NCI-H187 (cell line): ENCODE measurements around the gene ZNF653.
"Not testable (repeated sequence)": the region's sequence is repeated elsewhere in the genome, so short reads cannot be mapped to it uniquely, and the experiment has no call there.

Experiments used
- DNase-seq, 2 experiments: peaks; one replicate each; lab custom pipeline; 2025; lab: John Stamatoyannopoulos, UW

The ZNF653 gene

GRCh38 chr19:11456659-11457058 lies 49.0 kb downstream of the ZNF653 start:
- DNase-seq: no peak

DNA sequence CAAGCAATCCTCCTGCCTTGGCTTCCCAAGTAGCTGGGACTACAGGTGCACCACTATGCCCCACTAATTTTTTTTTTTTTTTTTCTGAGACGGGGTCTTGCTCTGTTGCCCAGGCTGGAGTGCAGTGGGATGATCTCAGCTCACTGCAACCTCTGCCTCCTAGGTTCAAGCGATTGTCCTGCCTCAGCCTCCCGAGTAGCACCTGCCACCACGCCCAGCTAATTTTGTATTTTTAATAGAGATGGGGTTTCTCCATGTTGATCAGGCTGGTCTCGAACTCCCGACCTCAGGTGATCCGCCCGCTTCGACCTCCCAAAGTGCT lies 50.4 kb downstream of the ZNF653 start:
- DNase-seq: not testable (repeated sequence)

- no peak for DNase-seq
Measured at GRCh38 chr19:11453468-11454341, 51.9 kb downstream of the ZNF653 start.

DNA sequence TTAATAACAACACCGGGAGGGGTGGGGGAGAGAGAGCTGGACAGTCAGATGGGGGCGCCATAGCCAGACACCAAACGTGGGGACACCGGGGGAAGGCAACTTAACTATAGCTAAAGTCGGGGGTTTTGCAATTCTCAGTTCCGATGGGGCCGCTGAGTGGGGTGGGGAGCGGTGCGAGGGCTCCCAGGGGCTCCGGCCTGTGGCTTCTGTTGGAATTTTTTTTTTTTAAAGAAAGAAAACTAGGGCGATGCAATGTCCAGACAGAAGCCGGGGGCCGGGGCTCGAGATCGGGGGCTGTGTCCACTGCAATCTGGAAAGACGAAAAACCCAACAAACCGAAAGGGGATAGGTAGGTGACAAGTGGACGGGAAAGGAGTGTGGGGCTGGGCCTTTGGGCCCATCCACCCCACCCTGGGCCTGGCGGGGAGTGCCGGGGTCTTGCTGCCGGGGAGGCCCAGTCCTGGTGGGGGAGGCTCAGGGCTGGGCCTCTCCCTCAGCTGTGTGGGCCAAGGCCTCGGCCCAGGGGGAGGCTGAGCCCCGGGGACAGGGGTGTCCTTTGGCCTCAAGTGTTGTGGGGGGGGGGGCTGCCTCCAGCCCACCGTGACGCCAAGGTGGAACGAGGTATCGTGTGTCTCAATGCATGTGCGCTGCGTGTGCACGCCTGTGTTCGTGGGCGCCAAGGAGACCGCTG lies 52.9 kb downstream of the ZNF653 start:
- DNase-seq: no peak

GRCh38 chr19:11451871-11452619 lies 53.6 kb downstream of the ZNF653 start:
- no peak for DNase-seq

DNA sequence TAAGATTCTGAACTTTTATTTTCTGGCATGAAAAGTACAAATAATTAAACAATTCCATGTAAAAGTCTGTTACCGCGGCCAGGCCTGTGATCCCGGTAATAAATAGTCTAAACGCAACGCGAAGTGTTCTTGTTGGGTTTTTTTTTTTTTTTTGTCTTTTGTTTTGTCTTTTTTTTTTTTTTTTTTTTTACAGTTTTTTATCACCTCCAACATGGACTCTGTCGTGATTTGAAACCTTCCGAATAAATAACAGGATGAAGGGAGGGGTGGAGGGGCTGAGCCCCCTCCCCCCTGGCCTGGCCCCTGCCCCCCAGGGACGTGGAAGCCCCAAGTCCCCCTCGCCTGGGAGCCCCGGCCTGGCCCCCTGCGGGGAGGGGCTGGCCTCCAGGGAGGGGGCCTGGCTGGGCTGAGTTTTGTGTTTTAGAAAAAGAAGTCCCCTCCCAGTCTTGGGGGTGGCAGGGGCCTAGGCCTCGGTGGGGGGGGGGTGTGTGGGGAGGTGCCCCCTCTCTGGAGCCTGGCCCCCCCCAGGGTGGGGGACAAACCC lies 54.2 kb downstream of the ZNF653 start:
- no peak for DNase-seq

DNA sequence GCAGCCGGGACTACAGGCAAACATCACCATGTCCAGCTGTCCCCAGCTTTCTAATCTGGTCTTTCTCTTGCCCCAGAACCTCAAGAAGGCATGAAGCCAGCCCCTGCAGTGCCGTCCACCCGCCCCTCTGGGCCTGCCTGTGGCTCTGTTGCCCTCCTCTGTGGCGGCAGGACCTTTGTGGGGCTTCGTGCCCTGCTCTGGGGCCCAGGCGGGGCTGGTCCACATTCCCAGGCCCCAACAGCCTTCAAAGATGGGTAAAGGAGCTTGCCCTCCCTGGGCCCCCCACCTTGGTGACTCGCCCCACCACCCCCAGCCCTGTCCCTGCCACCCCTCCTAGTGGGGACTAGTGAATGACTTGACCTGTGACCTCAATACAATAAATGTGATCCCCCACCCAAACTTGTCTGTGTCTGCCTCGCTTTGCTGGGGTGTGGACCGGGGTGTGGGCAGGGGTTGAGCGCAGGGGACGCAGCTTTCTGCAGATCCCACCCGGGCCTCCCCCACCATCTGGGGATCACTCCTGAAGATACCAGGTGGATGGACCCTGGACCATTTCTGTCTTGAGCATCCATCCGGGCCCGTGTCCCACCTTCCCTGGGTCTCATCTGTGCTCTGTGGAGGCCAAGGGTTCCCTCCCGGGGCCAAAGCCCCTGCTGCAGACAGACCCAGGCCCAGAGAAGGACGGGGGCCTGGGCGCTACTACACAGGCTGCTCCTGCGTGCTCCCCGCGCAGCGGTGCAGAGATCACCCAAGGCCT lies 54.9 kb downstream of the ZNF653 start:
- no peak for DNase-seq

GRCh38 chr19:11448923-11449554 lies 56.6 kb downstream of the ZNF653 start:
- DNase-seq: no peak

- DNase-seq: no peak
Measured at GRCh38 chr19:11448410-11448809, 57.2 kb downstream of the ZNF653 start.

DNA sequence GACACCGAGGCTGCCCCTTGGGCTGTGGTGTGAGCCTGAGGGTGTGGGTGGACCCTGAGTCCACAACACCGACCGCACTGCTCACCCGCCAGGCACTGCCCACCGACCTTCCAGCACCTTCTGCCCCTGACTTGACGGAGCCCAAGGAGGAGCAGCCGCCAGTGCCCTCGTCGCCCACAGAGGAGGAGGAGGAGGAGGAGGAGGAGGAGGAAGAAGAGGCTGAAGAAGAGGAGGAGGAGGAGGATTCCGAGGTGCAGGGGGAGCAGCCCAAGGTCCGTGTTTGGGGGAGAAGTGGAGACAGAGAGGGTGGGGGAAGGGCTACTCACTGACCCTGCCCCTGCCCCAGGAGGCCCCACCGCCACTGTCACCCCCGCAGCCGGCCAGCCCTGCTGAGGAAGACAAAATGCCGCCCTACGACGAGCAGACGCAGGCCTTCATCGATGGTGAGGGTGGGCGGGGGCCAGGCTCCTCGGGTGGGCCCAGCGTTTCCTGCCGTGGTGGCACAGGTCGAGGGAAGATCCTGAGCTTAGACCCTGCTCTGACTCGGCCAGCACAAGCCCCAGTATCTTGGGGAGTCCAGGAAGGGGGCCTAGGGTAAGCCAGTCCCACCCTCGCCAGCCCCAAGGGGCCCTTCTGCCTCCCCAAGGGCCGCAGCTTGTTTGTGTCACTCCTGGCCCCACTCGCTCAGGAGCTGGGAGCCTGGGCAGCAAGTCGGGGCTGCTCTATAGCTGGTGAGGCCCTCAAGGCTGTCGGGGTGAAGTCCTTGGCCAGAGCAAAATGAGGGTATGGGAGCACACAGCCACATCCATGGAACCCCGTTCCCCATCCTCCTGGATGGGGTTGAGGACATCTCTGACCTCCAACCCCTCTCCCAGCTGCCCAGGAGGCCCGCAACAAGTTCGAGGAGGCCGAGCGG lies 58.0 kb downstream of the ZNF653 start:
- no peak for DNase-seq

DNA sequence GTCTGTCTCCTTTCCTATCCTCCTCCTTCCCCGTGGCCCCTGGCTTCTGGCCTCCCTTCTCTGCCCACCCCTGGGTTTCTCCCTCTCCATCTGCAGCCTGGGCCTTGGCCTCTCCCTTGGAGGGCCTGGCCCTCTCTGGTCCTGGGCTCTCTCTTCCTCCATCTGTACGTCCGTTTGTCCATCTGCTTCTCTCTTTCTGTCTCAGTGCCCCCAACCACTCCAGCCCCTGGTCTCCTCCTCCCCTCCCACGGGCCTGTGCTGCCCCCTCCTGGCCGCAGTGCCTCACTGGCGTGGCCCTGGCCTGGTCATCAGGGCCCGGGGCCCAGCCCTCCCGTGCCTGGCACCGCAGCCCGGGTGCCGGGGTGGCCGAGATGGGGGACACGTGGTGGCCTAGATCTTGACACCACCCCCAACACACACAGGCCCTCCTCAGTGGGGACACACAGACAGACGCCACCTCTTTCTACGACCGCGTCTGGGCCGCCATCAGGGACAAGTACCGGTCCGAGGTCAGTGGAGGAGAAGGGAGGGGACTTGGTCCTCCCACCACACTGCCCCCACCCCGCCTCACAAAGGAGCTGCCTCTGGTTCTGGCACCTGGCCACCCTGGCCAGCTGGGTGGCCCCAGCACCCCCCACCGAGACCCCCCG lies 58.9 kb downstream of the ZNF653 start:
- no peak for DNase-seq

GRCh38 chr19:11446271-11446651 lies 59.4 kb downstream of the ZNF653 start:
- DNase-seq: no peak

DNA sequence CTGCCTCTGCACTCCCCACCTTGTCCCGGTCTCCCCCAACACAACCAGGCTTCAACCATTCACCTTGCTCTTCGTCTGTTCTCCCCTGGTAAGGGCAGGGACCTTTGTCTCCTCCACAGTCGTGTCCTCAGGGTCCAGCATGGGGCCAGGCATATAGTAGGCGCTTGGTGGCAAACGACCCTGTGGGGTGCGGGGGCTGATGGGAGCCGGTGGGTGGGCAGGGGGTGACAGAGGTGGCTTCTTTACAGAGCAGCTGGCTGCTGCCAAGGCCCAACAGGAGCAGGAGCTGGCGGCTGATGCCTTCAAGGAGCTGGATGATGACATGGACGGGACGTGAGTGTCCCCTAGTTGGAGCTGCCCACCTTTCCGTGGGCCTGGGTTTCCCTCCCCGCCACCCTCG lies 60.5 kb downstream of the ZNF653 start:
- DNase-seq: no peak

DNA sequence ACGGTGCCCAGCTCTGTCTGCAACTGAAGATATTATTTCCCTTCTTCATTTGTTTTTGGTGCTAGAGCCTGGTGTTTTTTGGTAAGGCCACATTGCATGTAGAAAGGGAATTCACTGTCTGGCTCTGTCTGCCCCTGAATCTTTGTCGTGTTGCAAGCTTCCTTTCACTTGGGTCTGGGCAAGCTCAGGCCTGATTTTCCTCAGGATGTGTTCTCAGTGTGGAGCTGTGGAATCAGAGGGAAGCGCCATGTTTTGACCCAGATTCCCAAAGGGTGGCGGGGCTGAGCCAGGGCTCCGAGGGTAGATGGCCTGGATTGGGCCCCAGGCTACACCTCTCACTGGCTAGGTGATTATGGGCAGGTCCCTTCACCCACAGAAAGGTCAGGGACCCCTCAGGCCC lies 61.6 kb downstream of the ZNF653 start:
- no peak for DNase-seq

GRCh38 chr19:11437955-11438354 lies 67.7 kb downstream of the ZNF653 start:
- no peak for DNase-seq

- DNase-seq: no peak
Measured at GRCh38 chr19:11435833-11436313, 69.8 kb downstream of the ZNF653 start.

DNA sequence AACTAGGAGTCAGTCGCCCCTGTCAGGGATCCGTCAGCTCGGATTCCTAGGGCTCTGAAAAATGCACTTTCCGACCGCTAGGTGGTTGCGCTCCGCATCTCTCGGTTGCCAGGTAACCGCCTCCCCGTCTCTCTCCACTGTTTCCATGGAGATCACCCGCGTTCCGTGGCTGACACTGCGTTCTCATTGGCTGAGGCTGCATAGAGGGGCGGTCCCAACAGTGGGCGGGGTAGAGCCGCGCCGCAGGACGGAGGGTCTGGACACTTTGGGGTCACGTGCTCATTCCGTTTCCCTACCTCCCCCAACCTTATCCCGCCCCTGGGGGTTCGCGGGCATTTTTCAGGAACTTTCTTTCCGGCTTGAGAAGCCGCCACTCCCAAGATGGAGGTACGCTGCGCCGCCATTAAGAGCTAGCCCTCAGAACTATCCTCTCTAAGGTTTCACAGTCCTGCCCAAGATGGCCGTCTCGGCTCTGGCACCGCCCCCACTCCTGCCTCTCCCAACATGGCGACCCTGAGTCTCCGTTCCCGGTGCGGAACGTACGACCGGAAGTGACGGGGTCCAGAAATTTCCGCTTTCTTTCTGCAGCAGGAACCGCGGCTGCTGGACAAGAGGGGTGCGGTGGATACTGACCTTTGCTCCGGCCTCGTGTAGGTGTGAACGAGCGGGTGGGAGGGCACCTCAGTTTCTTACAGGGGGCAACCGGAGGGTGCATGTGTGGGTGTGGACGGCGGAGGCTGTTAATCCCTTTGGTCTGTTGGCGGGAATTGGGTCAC lies 70.4 kb downstream of the ZNF653 start, which contains the start of the genes ODAD3 and PRKCSH:
Gene ODAD3 (minus strand): TSS at position 65 of the 776 bp plus-strand sequence. CDS start 105 bp downstream, outside the sequence.
Gene PRKCSH (plus strand): TSS at position 579 of the 776 bp plus-strand sequence. CDS start 483 bp downstream, outside the sequence.
- DNase-seq: peak; percentile 91 to 99

DNA sequence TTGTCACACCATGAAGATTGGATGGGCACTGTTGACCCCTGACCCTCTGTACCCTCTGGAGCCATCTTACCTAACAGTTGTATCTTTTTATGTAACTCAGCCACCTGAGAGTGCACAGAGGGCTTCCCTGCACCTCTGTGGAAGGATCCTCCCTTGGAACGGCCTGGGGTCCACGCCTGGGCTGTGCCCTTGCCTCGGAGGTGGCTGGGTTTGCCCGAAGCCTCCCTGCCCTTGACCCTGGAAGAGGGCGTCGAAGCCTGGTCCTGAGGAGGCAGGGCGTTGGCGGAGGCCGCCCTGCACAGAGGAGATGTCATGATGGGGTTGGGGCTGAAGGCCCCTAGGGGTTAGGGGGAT lies 71.0 kb downstream of the ZNF653 start:
- DNase-seq: no peak

- DNase-seq: not testable (repeated sequence)
Measured at GRCh38 chr19:11433526-11433925, 72.1 kb downstream of the ZNF653 start.
